GM19324 (cell line): ENCODE measurements around the gene TNFRSF17.
"Not testable (repeated sequence)": the region's sequence is repeated elsewhere in the genome, so short reads cannot be mapped to it uniquely, and the experiment has no call there.

Experiments
- ATAC-seq: cut with Tn5 transposase; IDR thresholded peaks from one replicate; pipeline ENCODE4 v1.9.1; 2021; ENCODE audit warnings: mild to moderate bottlenecking, moderate library complexity; ENCODE audit not compliant: unreplicated experiment, low FRiP score

Gene TNFRSF17

GRCh38 chr16:11964761-11965551, at the start of gene TNFRSF17:
TSS of gene TNFRSF17 (plus strand) at chr16:11965210. CDS start at chr16:11965325, 115 bp downstream.
- ATAC-seq = peak; percentile 81

GRCh38 chr16:11915644-11916523, 49.1 kb upstream of the TNFRSF17 start, which contains the start of gene GSPT1:
TSS of gene GSPT1 (minus strand) at chr16:11915956. CDS start at chr16:11915720, 236 bp downstream.
- peak; percentile 89 for ATAC-seq

- no peak for ATAC-seq
These were observed 48.3 kb upstream of the TNFRSF17 start for GRCh38 chr16:11916524-11917285.

- not testable (repeated sequence) for ATAC-seq
These were observed 41.0 kb upstream of the TNFRSF17 start for GRCh38 chr16:11924046-11924445.

- ATAC-seq = not testable (repeated sequence)
These were observed 37.7 kb upstream of the TNFRSF17 start for GRCh38 chr16:11927350-11927749.

GRCh38 chr16:11941945-11942344, 23.1 kb upstream of the TNFRSF17 start, which contains the start of gene NPIPB2:
TSS of gene NPIPB2 (minus strand) at chr16:11942045. CDS start at chr16:11942045, 0 bp downstream.
- ATAC-seq = not testable (repeated sequence)

DNA sequence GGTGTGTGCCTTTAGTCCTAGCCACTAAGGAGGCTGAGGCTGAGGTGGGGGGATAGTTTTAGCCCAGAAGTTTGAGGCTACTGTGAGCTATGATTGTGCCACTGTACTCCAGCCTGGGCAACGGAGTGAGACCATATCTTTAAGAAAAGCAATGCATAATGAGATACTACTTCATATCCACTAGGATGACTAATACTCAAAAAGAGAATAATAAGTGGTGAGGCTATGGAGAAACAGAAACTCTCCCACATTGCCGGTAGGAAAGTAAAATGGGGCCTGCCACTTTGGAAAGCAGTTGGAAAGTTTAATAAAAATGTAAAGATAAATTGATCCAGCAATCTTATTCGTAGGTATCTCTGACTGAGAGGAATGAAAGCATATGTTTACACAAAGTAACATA, 18.6 kb upstream of the TNFRSF17 start:
- no peak for ATAC-seq

DNA sequence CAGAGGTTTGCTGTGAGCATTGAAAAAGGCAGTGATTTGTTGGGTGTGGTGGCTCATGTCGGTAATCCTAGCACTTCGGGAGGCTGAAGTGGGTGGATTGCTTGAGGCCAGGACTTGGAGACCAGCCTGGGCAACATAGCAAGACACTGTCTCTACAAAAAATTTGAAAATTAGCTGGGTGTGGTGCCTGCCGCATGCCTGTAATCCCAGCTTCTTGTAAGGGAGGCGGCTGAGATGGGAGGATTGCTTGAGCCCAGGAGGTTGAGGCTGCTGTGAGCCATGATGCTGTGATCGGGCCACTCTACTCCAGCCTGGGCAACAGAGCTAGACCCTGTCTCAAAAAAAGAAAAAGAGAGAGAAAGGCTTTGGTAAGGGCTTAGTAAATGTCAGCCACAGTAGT, 16.2 kb upstream of the TNFRSF17 start:
- ATAC-seq = no peak

GRCh38 chr16:11949527-11949926, 15.5 kb upstream of the TNFRSF17 start:
- ATAC-seq = no peak

DNA sequence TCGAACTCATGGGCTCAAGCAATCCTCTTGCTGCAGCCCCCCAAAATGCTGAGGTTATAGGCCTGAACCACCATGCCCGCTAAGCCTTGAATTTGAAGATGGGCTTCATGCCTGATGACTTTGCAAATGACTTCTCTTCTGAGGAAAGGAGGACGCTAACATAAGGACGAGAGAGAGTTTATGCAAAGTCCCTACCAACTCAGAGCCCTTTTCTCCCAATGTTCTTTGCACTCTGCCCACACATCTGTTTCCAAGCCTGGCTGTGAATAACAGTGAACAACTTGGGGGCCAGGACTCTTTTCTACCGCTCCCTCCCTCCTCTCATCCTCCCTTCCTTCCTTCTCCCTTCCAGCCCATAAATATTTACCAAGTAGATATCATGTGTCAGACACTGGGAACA, 14.6 kb upstream of the TNFRSF17 start:
- no peak for ATAC-seq

DNA sequence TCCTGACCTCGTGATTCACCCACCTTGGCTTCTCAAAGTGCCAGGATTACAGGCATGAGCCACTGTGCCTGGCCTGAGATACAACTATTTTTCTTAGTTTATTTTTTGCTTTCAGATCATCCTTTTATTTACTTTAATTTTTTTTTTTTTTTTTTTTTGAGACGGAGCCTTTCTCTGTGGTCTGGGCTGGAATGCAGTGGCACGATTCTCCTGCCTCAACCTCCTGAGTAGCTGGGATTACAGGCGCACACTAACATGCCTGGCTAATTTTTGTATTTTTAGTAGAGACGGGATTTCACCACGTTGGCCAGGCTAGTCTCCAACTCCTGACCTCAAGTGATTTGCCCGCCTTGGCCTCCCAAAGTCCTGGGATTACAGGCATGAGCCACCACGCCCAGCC, 11.4 kb upstream of the TNFRSF17 start:
- ATAC-seq = not testable (repeated sequence)

- ATAC-seq = no peak
These were observed 9.3 kb upstream of the TNFRSF17 start for GRCh38 chr16:11955713-11956123.

- no peak for ATAC-seq
These were observed 8.5 kb upstream of the TNFRSF17 start for GRCh38 chr16:11956558-11956957.

GRCh38 chr16:11957591-11958395, 7.2 kb upstream of the TNFRSF17 start:
- ATAC-seq = no peak

- not testable (repeated sequence) for ATAC-seq
These were observed 2.6 kb upstream of the TNFRSF17 start for GRCh38 chr16:11962457-11962856.

DNA sequence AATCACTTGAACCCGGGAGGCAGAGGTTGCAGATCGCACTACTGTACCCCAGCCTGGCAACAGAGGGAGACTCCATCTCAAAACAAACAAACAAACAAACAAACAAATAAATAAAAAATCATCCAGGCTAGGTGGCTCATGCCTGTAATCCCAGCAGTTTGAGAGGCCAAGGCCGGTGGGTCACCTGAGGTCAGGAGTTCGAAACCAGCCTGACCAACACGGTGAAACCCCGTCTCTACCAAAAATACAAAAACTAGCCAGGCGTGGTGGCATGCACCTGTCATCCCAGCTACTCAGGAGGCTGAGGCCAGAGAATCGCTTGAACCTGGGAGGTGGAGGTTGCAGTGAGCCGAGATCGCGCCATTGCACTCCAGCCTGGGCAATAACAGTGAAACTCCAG, 2.0 kb upstream of the TNFRSF17 start:
- not testable (repeated sequence) for ATAC-seq

DNA sequence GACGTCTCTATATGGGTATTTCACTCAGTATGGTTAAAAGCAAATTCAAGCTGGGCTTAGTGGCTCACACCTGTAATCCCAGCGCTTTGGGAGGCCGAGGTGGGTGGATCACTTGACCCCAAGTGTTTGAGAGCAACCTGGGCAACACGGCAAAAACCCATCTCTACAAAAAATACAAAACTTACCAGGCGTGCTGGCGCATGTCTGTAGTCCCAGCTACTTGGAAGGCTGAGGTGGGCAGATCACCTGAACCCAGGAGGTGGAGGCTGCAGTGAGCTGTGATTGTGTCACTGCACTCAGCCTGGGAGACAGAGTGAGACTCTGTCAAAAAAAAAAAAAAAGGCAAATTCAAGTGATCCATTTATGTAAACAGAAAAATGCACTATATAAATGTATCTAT, 1.3 kb upstream of the TNFRSF17 start:
- ATAC-seq = no peak

DNA sequence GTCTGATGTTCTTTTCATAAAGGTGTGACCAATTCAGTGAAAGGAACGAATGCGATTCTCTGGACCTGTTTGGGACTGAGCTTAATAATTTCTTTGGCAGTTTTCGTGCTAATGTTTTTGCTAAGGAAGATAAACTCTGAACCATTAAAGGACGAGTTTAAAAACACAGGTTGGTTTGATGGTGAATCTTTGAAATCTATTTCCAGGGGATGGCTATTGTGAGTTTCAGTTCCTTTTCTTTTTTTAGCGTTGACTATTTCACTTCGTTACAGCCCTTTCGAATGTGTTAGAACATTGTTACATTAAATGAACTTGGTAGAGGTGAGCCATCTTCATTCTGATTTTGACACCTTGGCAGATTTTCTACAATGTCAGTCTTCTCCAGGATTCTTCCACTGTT, 1.2 kb downstream of the TNFRSF17 start:
- no peak for ATAC-seq

DNA sequence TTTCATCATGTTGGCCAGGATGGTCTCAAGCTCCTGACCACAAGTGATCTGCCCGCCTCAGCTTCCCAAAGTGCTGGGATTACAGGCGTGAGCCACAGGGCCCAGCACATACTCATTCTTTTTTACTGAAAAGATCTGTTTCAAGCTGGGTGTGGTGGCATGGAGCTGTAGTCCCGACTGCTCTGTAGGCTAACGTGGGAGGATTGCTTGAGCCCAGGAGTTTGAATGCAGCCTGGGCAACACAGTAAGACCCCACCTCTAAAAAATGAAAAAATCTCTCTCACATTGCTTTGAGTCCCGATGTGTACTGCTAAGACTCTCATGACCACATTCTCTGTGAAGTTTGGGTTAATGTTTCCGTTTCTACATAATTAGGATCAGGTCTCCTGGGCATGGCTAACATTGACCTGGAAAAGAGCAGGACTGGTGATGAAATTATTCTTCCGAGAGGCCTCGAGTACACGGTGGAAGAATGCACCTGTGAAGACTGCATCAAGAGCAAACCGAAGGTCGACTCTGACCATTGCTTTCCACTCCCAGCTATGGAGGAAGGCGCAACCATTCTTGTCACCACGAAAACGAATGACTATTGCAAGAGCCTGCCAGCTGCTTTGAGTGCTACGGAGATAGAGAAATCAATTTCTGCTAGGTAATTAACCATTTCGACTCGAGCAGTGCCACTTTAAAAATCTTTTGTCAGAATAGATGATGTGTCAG, 2.3 kb downstream of the TNFRSF17 start:
- ATAC-seq = no peak
